Measurements from ENCODE around the gene TUBGCP6. TPM values are rescaled to one million over a fixed set of nuclear protein-coding genes. Genes with fewer than 3 reads are reported as not detected.

The TUBGCP6 gene
- total RNA-seq, 1 experiment from 2014 or later: 31.3 TPM

DNA sequence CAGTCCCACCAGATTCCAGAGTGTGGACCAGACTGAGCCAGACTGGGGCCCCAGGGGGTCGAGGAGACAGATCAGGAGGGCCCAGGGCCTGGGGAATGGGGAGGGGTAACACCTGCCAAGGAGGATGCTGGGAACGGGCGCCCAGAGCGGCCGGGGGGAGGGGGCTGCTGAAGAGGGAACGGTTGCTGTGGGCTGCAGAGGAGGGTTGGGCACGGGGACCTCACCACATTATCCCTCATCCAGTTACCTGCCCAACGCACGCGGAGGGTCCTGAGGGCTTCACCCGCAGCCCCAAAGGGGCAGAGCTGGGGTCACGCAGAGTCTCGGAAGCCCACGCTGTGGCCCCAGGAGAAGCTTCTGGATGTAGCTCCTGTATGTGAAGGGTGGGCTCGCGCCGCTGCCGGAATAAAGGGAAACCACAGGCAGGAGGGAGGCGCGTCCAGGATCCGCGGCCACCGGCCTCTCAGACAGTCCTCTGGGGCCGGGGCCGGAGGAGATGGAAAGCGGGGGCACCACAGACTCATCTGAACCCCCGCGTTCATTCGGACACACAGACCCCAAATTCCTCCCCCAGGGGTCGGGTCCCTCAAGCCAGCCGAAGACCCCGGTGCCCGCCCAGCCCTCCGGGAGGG lies 44.9 kb downstream of the TUBGCP6 start:
- Histone ChIP-seq H3K36me3 (ENCODE audit: control insufficient read depth, insufficient read depth, low read length) (no peaks in the 10 kb centered on the region; the same call in 1 of the 2 replicates), H3K9me3 (ENCODE audit: control insufficient read depth, insufficient read depth, low read depth, low read length) (no peaks in the 10 kb centered on the region), H3K27me3 (ENCODE audit: control insufficient read depth, insufficient read depth, low read length) (no peaks in the 10 kb centered on the region), H3K4me1 (ENCODE audit: control insufficient read depth, insufficient read depth, low read length) (peaks cover 14% of the 10 kb centered on the region), H3K4me3 (ENCODE audit: low read depth in 2 of 2, low read length in 2 of 2) (peak overlapping the region; percentile 55 to 57), H3K27ac (ENCODE audit: low read length) (peak overlapping the region; percentile 66)
- intact Hi-C loops (cut with micrococcal nuclease; ENCODE audit: unreplicated experiment) (no loop called here), in situ Hi-C loops (cut with HindIII; ENCODE audit: low pct_unique_long_range_greater_than_20kb, low sequenced_read_pairs) (no loop called here)
- ATAC-seq (peak; percentile 55), DNase-seq (ENCODE audit: low read depth, low spot score) (no peak)
- TF ChIP-seq TCF7L2 (IDR thresholded peaks at IDR 0.05; ENCODE audit: low read depth, low read length) (no peak), SIN3A (IDR thresholded peaks at IDR 0.05; ENCODE audit: borderline replicate concordance, insufficient read depth, low read depth, low read length) (no peak), POLR2AphosphoS5 (IDR thresholded peaks at IDR 0.05; ENCODE audit: low read depth, low read length) (peak; percentile 63)
- TF ChIP-seq, protein P1, sequence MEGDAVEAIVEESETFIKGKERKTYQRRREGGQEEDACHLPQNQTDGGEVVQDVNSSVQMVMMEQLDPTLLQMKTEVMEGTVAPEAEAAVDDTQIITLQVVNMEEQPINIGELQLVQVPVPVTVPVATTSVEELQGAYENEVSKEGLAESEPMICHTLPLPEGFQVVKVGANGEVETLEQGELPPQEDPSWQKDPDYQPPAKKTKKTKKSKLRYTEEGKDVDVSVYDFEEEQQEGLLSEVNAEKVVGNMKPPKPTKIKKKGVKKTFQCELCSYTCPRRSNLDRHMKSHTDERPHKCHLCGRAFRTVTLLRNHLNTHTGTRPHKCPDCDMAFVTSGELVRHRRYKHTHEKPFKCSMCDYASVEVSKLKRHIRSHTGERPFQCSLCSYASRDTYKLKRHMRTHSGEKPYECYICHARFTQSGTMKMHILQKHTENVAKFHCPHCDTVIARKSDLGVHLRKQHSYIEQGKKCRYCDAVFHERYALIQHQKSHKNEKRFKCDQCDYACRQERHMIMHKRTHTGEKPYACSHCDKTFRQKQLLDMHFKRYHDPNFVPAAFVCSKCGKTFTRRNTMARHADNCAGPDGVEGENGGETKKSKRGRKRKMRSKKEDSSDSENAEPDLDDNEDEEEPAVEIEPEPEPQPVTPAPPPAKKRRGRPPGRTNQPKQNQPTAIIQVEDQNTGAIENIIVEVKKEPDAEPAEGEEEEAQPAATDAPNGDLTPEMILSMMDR (IDR thresholded peaks at IDR 0.05): no peak
- TF ChIP-seq, protein P2, sequence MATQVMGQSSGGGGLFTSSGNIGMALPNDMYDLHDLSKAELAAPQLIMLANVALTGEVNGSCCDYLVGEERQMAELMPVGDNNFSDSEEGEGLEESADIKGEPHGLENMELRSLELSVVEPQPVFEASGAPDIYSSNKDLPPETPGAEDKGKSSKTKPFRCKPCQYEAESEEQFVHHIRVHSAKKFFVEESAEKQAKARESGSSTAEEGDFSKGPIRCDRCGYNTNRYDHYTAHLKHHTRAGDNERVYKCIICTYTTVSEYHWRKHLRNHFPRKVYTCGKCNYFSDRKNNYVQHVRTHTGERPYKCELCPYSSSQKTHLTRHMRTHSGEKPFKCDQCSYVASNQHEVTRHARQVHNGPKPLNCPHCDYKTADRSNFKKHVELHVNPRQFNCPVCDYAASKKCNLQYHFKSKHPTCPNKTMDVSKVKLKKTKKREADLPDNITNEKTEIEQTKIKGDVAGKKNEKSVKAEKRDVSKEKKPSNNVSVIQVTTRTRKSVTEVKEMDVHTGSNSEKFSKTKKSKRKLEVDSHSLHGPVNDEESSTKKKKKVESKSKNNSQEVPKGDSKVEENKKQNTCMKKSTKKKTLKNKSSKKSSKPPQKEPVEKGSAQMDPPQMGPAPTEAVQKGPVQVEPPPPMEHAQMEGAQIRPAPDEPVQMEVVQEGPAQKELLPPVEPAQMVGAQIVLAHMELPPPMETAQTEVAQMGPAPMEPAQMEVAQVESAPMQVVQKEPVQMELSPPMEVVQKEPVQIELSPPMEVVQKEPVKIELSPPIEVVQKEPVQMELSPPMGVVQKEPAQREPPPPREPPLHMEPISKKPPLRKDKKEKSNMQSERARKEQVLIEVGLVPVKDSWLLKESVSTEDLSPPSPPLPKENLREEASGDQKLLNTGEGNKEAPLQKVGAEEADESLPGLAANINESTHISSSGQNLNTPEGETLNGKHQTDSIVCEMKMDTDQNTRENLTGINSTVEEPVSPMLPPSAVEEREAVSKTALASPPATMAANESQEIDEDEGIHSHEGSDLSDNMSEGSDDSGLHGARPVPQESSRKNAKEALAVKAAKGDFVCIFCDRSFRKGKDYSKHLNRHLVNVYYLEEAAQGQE (IDR thresholded peaks at IDR 0.05; ENCODE audit: insufficient read depth in 1 of 2, low read depth in 2 of 2, low read length in 1 of 2): no peak
- ChIA-PET CTCF (no interaction called here), POLR2A (no interaction called here)
- BruUV-seq (replicated peaks): no TSS peak

- ATAC-seq: peak; percentile 13
- POLR2A ChIA-PET: no interaction called here
- Histone ChIP-seq H3K4me3 (ENCODE audit: low read depth in 2 of 2, low read length in 2 of 2) (no peak overlapping the region; a peak in 1 of 4 replicates), H3K27ac (ENCODE audit: low read length) (peak overlapping the region; percentile 17; the same call in 1 of the 2 replicates), H3K9me3 (ENCODE audit: control insufficient read depth, insufficient read depth, low read depth, low read length) (no peaks in the 10 kb centered on the region), H3K27me3 (ENCODE audit: control insufficient read depth, insufficient read depth, low read length) (no peaks in the 10 kb centered on the region), H3K36me3 (ENCODE audit: control insufficient read depth, insufficient read depth, low read length) (no peaks in the 10 kb centered on the region; the same call in 1 of the 2 replicates), H3K4me1 (ENCODE audit: control insufficient read depth, insufficient read depth, low read length) (peaks cover 14% of the 10 kb centered on the region)
- CTCF ChIA-PET: no interaction called here
- no peak for DNase-seq (ENCODE audit: low read depth, low spot score)
- TF ChIP-seq, protein P1 (IDR thresholded peaks at IDR 0.05): no peak
- TF ChIP-seq POLR2AphosphoS5 (IDR thresholded peaks at IDR 0.05; ENCODE audit: low read depth, low read length) (no peak), TCF7L2 (IDR thresholded peaks at IDR 0.05; ENCODE audit: low read depth, low read length) (no peak)
- TF ChIP-seq, protein P2 (IDR thresholded peaks at IDR 0.05; ENCODE audit: insufficient read depth in 1 of 2, low read depth in 2 of 2, low read length in 1 of 2): no peak
- intact Hi-C loops (cut with micrococcal nuclease; ENCODE audit: unreplicated experiment) (no loop called here), in situ Hi-C loops (cut with HindIII; ENCODE audit: low pct_unique_long_range_greater_than_20kb, low sequenced_read_pairs) (no loop called here)
- BruUV-seq (replicated peaks): no TSS peak
Measured at GRCh38 chr22:50199251-50199721, 45.5 kb downstream of the TUBGCP6 start.
